Keratinocyte (primary cell): ENCODE measurements around the gene ULK2. TPM values are rescaled to one million over a fixed set of nuclear protein-coding genes. Genes with fewer than 3 reads are reported as not detected.

ENCODE experiments used
- DNase-seq: peaks from one replicate; pipeline ENCODE4 v3.0.0-alpha.2; 2011; ENCODE audit warnings: low read depth, missing footprints, low spot score
- FAIRE-seq: peaks from 2 replicates; lab custom pipeline; 2011; peaks lifted over from hg19 to GRCh38; lab: Jason Lieb, UNC
- H2AFZ ChIP-seq: 2 replicates; pipeline ENCODE4 v1.6.0; 2012; ENCODE audit warnings: low read length, control low read depth, inconsistent platforms; ENCODE audit not compliant: control insufficient read depth
- H3K27ac ChIP-seq: 2 replicates; pipeline ENCODE4 v1.5.1; 2011; ENCODE audit warnings: low read length; ENCODE audit not compliant: control insufficient read depth, insufficient read depth
- H3K27me3 ChIP-seq: 3 replicates; pipeline ENCODE4 v1.6.0; 2011; ENCODE audit warnings: low read length; ENCODE audit not compliant: control insufficient read depth, insufficient read depth; ENCODE audit errors: extremely low read depth
- H3K36me3 ChIP-seq, 2 experiments: 2 replicates in 1 of 2; 3 replicates in 1 of 2; pipeline ENCODE4 v1.5.1; 2011; ENCODE audit warnings: low read length in 2 of 2, mild to moderate bottlenecking in 1 of 2; ENCODE audit not compliant: control insufficient read depth in 2 of 2, insufficient read depth in 2 of 2; ENCODE audit errors: extremely low read depth in 1 of 2
- H3K4me1 ChIP-seq: 3 replicates; pipeline ENCODE4 v1.5.1; 2011; ENCODE audit warnings: low read length; ENCODE audit not compliant: control insufficient read depth, insufficient read depth; ENCODE audit errors: extremely low read depth
- H3K4me2 ChIP-seq: 3 replicates; pipeline ENCODE4 v1.6.0; 2011; ENCODE audit warnings: low read depth, low read length; ENCODE audit not compliant: control insufficient read depth, insufficient read depth; ENCODE audit errors: extremely low read depth
- H3K4me3 ChIP-seq, 3 experiments: fragments of 200-600 bp in 1 of 3; sonication (generic) in 1 of 3; 2 replicates in 2 of 3; 3 replicates in 1 of 3; pipeline ENCODE4 v1.5.1; 2011 to 2016; ENCODE audit warnings: low read length in 3 of 3, mild to moderate bottlenecking in 3 of 3, control low read depth in 2 of 3, inconsistent platforms in 1 of 3, low read depth in 1 of 3, mixed read lengths in 1 of 3, mixed run types in 1 of 3, moderate library complexity in 1 of 3; ENCODE audit not compliant: control insufficient read depth in 2 of 3, insufficient read depth in 2 of 3; ENCODE audit errors: extremely low read depth in 1 of 3
- H3K79me2 ChIP-seq: 2 replicates; pipeline ENCODE4 v1.6.0; 2012; ENCODE audit warnings: low read length; ENCODE audit not compliant: control insufficient read depth, insufficient read depth
- H3K9ac ChIP-seq: 3 replicates; pipeline ENCODE4 v1.6.0; 2011; ENCODE audit warnings: low read length; ENCODE audit not compliant: control insufficient read depth, insufficient read depth; ENCODE audit errors: extremely low read depth
- H3K9me1 ChIP-seq: 3 replicates; pipeline ENCODE4 v1.6.0; 2011; ENCODE audit warnings: low read length; ENCODE audit not compliant: control insufficient read depth, insufficient read depth; ENCODE audit errors: extremely low read depth
- H3K9me3 ChIP-seq: 2 replicates; pipeline ENCODE4 v1.5.1; 2012; ENCODE audit warnings: low read depth, low read length; ENCODE audit not compliant: control insufficient read depth
- H4K20me1 ChIP-seq: 3 replicates; pipeline ENCODE4 v1.6.0; 2011; ENCODE audit warnings: low read length; ENCODE audit not compliant: control insufficient read depth, insufficient read depth; ENCODE audit errors: extremely low read depth
- CTCF ChIP-seq, 3 experiments: IDR thresholded peaks in 1 of 3; conservative IDR thresholded peaks in 1 of 3; optimal IDR thresholded peaks in 1 of 3; 2 replicates in 2 of 3; 3 replicates in 1 of 3; pipeline versions ENCODE3 to v1.5.1; 2011; ENCODE audit warnings: low read length in 3 of 3, mild to moderate bottlenecking in 3 of 3, moderate library complexity in 2 of 3, control low read depth in 1 of 3, inconsistent platforms in 1 of 3; ENCODE audit not compliant: insufficient read depth in 2 of 3; ENCODE audit errors: extremely low read depth in 1 of 3
- EZH2 ChIP-seq: IDR thresholded peaks from one replicate; pipeline ENCODE4 v1.6.1; 2012; ENCODE audit warnings: inconsistent platforms, mild to moderate bottlenecking, low read length, moderate library complexity
- dilution Hi-C: fragments of 300-500 bp; cut with MboI; formaldehyde crosslinking; loops from one replicate; pipeline ENCODE4 v1.7.0; 2020; ENCODE audit warnings: low sequenced_read_pairs; ENCODE audit not compliant: extremely low pct_ligation_motif_present
- polyA plus RNA-seq, 5 experiments: library from polyadenylated mRNA; depleted of rRNA in 3 of 5; stranded (reverse) in 3 of 5; stranded (forward) in 1 of 5; unstranded in 1 of 5; fragments of >200 nt; gene quantifications; 1 replicate in 1 of 5; 2 replicates in 3 of 5; 3 replicates in 1 of 5; pipeline versions ENCODE4 v1.2.1 to v1.2.3, GENCODE V29; 2011 to 2012; ENCODE audit warnings: missing spikeins in 2 of 5, low read depth in 1 of 5, low replicate concordance in 1 of 5

Gene ULK2
- polyA plus RNA-seq, 1 donor (not counting 4 experiments of a cell fraction or from before 2014, with no cell fraction given): 22.1 TPM

- Histone ChIP-seq H3K9me3 (no peaks in the 10 kb centered on the region), H3K27ac (no peak overlapping the region), H3K9me1 (no peaks in the 10 kb centered on the region), H3K27me3 (peaks cover 4% of the 10 kb centered on the region), H3K4me1 (no peaks in the 10 kb centered on the region), H2AFZ (no peak overlapping the region), H3K36me3 (no peaks in the 10 kb centered on the region), H3K79me2 (no peaks in the 10 kb centered on the region), H3K9ac (no peak overlapping the region), H3K4me3 (no peak overlapping the region), H3K4me2 (no peak overlapping the region), H4K20me1 (no peaks in the 10 kb centered on the region)
- dilution Hi-C loops: no loop called here
- DNase-seq (no peak), FAIRE-seq (no peak)
- no peak for TF ChIP-seq CTCF (optimal IDR thresholded peaks at IDR 0.05 in 1 of 3, IDR thresholded peaks at IDR 0.05 in 1 of 3, conservative IDR thresholded peaks at IDR 0.05 in 1 of 3; ENCODE audit: extremely low read depth in 1 of 3, insufficient read depth in 2 of 3, low read length in 3 of 3)
- TF ChIP-seq EZH2: no peak
Observed at GRCh38 chr17:19876529-19877161, 8.9 kb upstream of the ULK2 start.

- Histone ChIP-seq H2AFZ (no peak overlapping the region), H3K4me1 (no peaks in the 10 kb centered on the region), H3K27ac (no peak overlapping the region), H4K20me1 (no peaks in the 10 kb centered on the region), H3K9ac (no peak overlapping the region), H3K27me3 (peaks cover 4% of the 10 kb centered on the region), H3K9me1 (no peaks in the 10 kb centered on the region), H3K4me2 (no peak overlapping the region), H3K9me3 (no peaks in the 10 kb centered on the region), H3K36me3 (no peaks in the 10 kb centered on the region), H3K4me3 (no peak overlapping the region), H3K79me2 (no peaks in the 10 kb centered on the region)
- dilution Hi-C loops: no loop called here
- DNase-seq: no peak
- TF ChIP-seq EZH2 (no peak), CTCF (optimal IDR thresholded peaks at IDR 0.05 in 1 of 3, IDR thresholded peaks at IDR 0.05 in 1 of 3, conservative IDR thresholded peaks at IDR 0.05 in 1 of 3; ENCODE audit: extremely low read depth in 1 of 3, insufficient read depth in 2 of 3, low read length in 3 of 3) (no peak)
- FAIRE-seq: no peak
Observed at GRCh38 chr17:19874256-19874655, 6.5 kb upstream of the ULK2 start.
